Melanocyte of skin (primary cell): ENCODE results near the gene SERPINA5. TPM values are rescaled to one million over a fixed set of nuclear protein-coding genes. Genes with fewer than 3 reads are reported as not detected.

ENCODE experiments used
- total RNA-seq, 2 donors: library from RNA; depleted of rRNA; stranded (reverse); fragments of >200 nt; gene quantifications; 2 replicates each; pipeline ENCODE4 v1.2.3, GENCODE V29; 2012

Gene SERPINA5
- total RNA-seq = under 1 TPM in 1 of 2 donors, not detected in 1; 0.33 TPM

GRCh38 chr14:94581127-94581999, at the start of gene SERPINA5:
Gene SERPINA5 (plus strand): TSS chr14:94581426. CDS start chr14:94587363, 5,937 bp downstream.

GRCh38 chr14:94560751-94561655, 20.2 kb upstream of the SERPINA5 start, which contains the start of gene SERPINA4:
Gene SERPINA4 (plus strand): TSS chr14:94561442. CDS start chr14:94563483, 2,041 bp downstream.

GRCh38 chr14:94612174-94612573, 30.9 kb downstream of the SERPINA5 start, which contains the start of gene SERPINA3:
Gene SERPINA3 (plus strand): TSS chr14:94612391. CDS start chr14:94614442, 2,051 bp downstream.

Other genes starting within 250 kb of the SERPINA5 start
- gene SERPINA2, start 214.7 kb upstream of the SERPINA5 start, total RNA-seq = not detected
- under 1 TPM; 0.33 to 0.34 TPM for gene SERPINA1, start 192.8 kb upstream of the SERPINA5 start, total RNA-seq
- not detected for gene SERPINA11, start 128.6 kb upstream of the SERPINA5 start, total RNA-seq
- gene SERPINA9, start 105.2 kb upstream of the SERPINA5 start, total RNA-seq = not detected
- gene SERPINA12, start 72.0 kb upstream of the SERPINA5 start, total RNA-seq = not detected
- gene SERPINA4, start 20.0 kb upstream of the SERPINA5 start, total RNA-seq = not detected
- 1 to 10 TPM in 1 of 2 donors, under 1 TPM in 1; 0.67 to 1.7 TPM for gene SERPINA3, start 31.0 kb downstream of the SERPINA5 start, total RNA-seq
- not detected for gene GSC, start 188.7 kb downstream of the SERPINA5 start, total RNA-seq